ENCODE results near the gene ST6GALNAC2.
A peak's percentile ranks its signal among the peaks of the same experiment; 100 is the strongest.

Gene ST6GALNAC2

DNA sequence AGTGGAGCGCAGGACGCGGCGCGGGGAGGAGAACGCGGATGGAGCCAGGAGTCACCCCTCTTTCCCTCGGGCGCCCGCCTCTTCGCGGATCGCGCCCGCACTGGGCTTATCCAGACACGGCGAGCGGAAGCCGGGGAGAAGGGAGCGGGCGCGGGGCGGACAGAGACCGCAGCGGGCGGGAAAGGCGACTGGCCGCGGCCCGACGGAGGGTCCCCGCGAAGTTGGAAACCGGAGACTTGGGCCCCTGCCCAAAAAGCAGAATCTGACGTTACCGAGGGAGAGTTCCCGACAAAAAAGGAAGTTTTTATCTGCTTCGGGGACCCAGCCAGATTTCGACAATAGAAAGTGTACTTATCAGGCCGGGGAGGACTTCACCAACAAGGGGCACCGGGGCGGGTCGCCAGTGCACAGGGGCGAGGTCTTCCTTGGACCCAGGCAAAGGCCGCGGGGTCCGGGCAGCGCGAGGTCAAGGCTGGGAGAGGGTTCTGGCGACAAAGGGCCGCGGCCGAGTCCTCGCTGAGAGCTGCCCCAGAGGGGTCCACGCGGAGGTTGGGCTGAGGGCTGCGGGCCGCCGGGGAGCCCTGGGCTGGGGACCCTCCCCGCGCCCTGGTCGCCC is 519 bp downstream of the ST6GALNAC2 start:
- no peaks in the 10 kb centered on the region for H3F3A ChIP-seq (ENCODE audit: low read depth)
- H2AFZ ChIP-seq (ENCODE audit: low read length), result peak overlapping the region; percentile 19; the same call in 1 of the 2 replicates
- H3K36me3 ChIP-seq (ENCODE audit: insufficient read depth, low read length), result no peaks in the 10 kb centered on the region
- H3K4me3 ChIP-seq (ENCODE audit: low read length, poor library complexity, severe bottlenecking), result no peak overlapping the region
- H3K9ac ChIP-seq (ENCODE audit: low read depth, low read length, poor library complexity, severe bottlenecking), result no peak overlapping the region
- H3K27me3 ChIP-seq (ENCODE audit: insufficient read depth, low read length, poor library complexity, severe bottlenecking), result no peaks in the 10 kb centered on the region
- H3K9me2 ChIP-seq (replicated peaks; ENCODE audit: low read depth, low read length), result no peaks in the 10 kb centered on the region
- H4K20me1 ChIP-seq (ENCODE audit: insufficient read depth, low read length, poor library complexity, severe bottlenecking), result no peaks in the 10 kb centered on the region
- H3K9me3 ChIP-seq (ENCODE audit: insufficient read depth, low read depth, low read length), result no peaks in the 10 kb centered on the region
- TF ChIP-seq, protein P1, sequence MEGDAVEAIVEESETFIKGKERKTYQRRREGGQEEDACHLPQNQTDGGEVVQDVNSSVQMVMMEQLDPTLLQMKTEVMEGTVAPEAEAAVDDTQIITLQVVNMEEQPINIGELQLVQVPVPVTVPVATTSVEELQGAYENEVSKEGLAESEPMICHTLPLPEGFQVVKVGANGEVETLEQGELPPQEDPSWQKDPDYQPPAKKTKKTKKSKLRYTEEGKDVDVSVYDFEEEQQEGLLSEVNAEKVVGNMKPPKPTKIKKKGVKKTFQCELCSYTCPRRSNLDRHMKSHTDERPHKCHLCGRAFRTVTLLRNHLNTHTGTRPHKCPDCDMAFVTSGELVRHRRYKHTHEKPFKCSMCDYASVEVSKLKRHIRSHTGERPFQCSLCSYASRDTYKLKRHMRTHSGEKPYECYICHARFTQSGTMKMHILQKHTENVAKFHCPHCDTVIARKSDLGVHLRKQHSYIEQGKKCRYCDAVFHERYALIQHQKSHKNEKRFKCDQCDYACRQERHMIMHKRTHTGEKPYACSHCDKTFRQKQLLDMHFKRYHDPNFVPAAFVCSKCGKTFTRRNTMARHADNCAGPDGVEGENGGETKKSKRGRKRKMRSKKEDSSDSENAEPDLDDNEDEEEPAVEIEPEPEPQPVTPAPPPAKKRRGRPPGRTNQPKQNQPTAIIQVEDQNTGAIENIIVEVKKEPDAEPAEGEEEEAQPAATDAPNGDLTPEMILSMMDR (conservative IDR thresholded peaks at IDR 0.05; ENCODE audit: low read length), result no peak
- TF ChIP-seq EZH2phosphoT487 (IDR thresholded peaks at IDR 0.05; ENCODE audit: borderline replicate concordance), result no peak
- H3K4me1 ChIP-seq (ENCODE audit: insufficient read depth, low read length, poor library complexity, severe bottlenecking), result no peaks in the 10 kb centered on the region
- no peaks in the 10 kb centered on the region for H3K79me2 ChIP-seq (ENCODE audit: insufficient read depth, low read length)
- no peak overlapping the region for H3K4me2 ChIP-seq (ENCODE audit: low read depth, low read length, poor library complexity, severe bottlenecking)

GRCh38 chr17:76584427-76585032 is 1.1 kb downstream of the ST6GALNAC2 start:
- Histone ChIP-seq H4K20me1 (ENCODE audit: insufficient read depth, low read length, poor library complexity, severe bottlenecking) (no peaks in the 10 kb centered on the region), H3K4me3 (ENCODE audit: low read length, poor library complexity, severe bottlenecking) (no peak overlapping the region), H3K9me3 (ENCODE audit: insufficient read depth, low read depth, low read length) (no peaks in the 10 kb centered on the region), H3K9ac (ENCODE audit: low read depth, low read length, poor library complexity, severe bottlenecking) (no peak overlapping the region), H3K9me2 (replicated peaks; ENCODE audit: low read depth, low read length) (no peaks in the 10 kb centered on the region), H3K4me2 (ENCODE audit: low read depth, low read length, poor library complexity, severe bottlenecking) (no peak overlapping the region), H3K27me3 (ENCODE audit: insufficient read depth, low read length, poor library complexity, severe bottlenecking) (no peaks in the 10 kb centered on the region), H3K4me1 (ENCODE audit: insufficient read depth, low read length, poor library complexity, severe bottlenecking) (no peaks in the 10 kb centered on the region), H3K36me3 (ENCODE audit: insufficient read depth, low read length) (no peaks in the 10 kb centered on the region), H2AFZ (ENCODE audit: low read length) (no peak overlapping the region), H3F3A (ENCODE audit: low read depth) (no peaks in the 10 kb centered on the region), H3K79me2 (ENCODE audit: insufficient read depth, low read length) (no peaks in the 10 kb centered on the region)
- no peak for TF ChIP-seq EZH2phosphoT487 (IDR thresholded peaks at IDR 0.05; ENCODE audit: borderline replicate concordance)
- TF ChIP-seq, protein P1 (conservative IDR thresholded peaks at IDR 0.05; ENCODE audit: low read length), result no peak

GRCh38 chr17:76582660-76583059 is 3.0 kb downstream of the ST6GALNAC2 start:
- H3K9me2 ChIP-seq (replicated peaks; ENCODE audit: low read depth, low read length), result no peaks in the 10 kb centered on the region
- H4K20me1 ChIP-seq (ENCODE audit: insufficient read depth, low read length, poor library complexity, severe bottlenecking), result no peaks in the 10 kb centered on the region
- H3K4me1 ChIP-seq (ENCODE audit: insufficient read depth, low read length, poor library complexity, severe bottlenecking), result no peaks in the 10 kb centered on the region
- no peak for TF ChIP-seq EZH2phosphoT487 (IDR thresholded peaks at IDR 0.05; ENCODE audit: borderline replicate concordance)
- TF ChIP-seq, protein P1 (conservative IDR thresholded peaks at IDR 0.05; ENCODE audit: low read length), result no peak
- H2AFZ ChIP-seq (ENCODE audit: low read length), result no peak overlapping the region
- H3K79me2 ChIP-seq (ENCODE audit: insufficient read depth, low read length), result no peaks in the 10 kb centered on the region
- no peak overlapping the region for H3K4me3 ChIP-seq (ENCODE audit: low read length, poor library complexity, severe bottlenecking)
- no peak overlapping the region for H3K9ac ChIP-seq (ENCODE audit: low read depth, low read length, poor library complexity, severe bottlenecking)
- no peak overlapping the region for H3K4me2 ChIP-seq (ENCODE audit: low read depth, low read length, poor library complexity, severe bottlenecking)
- no peaks in the 10 kb centered on the region for H3K36me3 ChIP-seq (ENCODE audit: insufficient read depth, low read length)
- H3F3A ChIP-seq (ENCODE audit: low read depth), result no peaks in the 10 kb centered on the region
- H3K9me3 ChIP-seq (ENCODE audit: insufficient read depth, low read depth, low read length), result no peaks in the 10 kb centered on the region
- no peaks in the 10 kb centered on the region for H3K27me3 ChIP-seq (ENCODE audit: insufficient read depth, low read length, poor library complexity, severe bottlenecking)

All from Loucy (cell line).